MCF 10A (cell line): Measurements from ENCODE around the gene PTPRM. TPM values are rescaled to one million over a fixed set of nuclear protein-coding genes. Genes with fewer than 3 reads are reported as not detected.

Source experiments
- BruUV-seq: library from RNA; stranded (reverse); fragments of 400-500 nt; replicated peaks from 2 replicates; lab custom pipeline; 2021; lab: Mats Ljungman, UMichigan
- CTCF ChIA-PET: fragments of 300-600 bp; sonication (Branson Sonifier 250); formaldehyde crosslinking; extraction: SDS; loops from one replicate; lab custom pipeline; 2021; ENCODE audit warnings: antibody characterized with exemption, inconsistent platforms; lab: Yijun Ruan, JAX
- POLR2A ChIA-PET: fragments of 300-600, 350-650 bp; sonication (Branson Sonifier 250); formaldehyde crosslinking; extraction: SDS; loops from one replicate; lab custom pipeline; 2020; ENCODE audit warnings: antibody characterized with exemption, inconsistent platforms; lab: Yijun Ruan, JAX
- DNase-seq: peaks from one replicate; pipeline ENCODE4 v3.0.0-alpha.2; 2018; ENCODE audit not compliant: unreplicated experiment
- H3K27ac Mint-ChIP-seq: one replicate; pipeline ENCODE4 v1.8.0; 2022; ENCODE audit warnings: mild to moderate bottlenecking, low read depth, mixed read lengths; ENCODE audit not compliant: unreplicated experiment
- H3K27me3 Mint-ChIP-seq: one replicate; pipeline ENCODE4 v1.8.0; 2022; ENCODE audit warnings: mixed read lengths; ENCODE audit not compliant: insufficient read depth, unreplicated experiment
- H3K36me3 Mint-ChIP-seq: one replicate; pipeline ENCODE4 v1.8.0; 2022; ENCODE audit warnings: mild to moderate bottlenecking, moderate library complexity, mixed read lengths; ENCODE audit not compliant: insufficient read depth, unreplicated experiment
- H3K4me1 Mint-ChIP-seq: one replicate; pipeline ENCODE4 v1.8.0; 2022; ENCODE audit warnings: mixed read lengths; ENCODE audit not compliant: insufficient read depth, unreplicated experiment
- H3K4me3 Mint-ChIP-seq: one replicate; pipeline ENCODE4 v1.8.0; 2022; ENCODE audit warnings: mild to moderate bottlenecking, moderate library complexity, mixed read lengths; ENCODE audit not compliant: unreplicated experiment
- H3K9me3 Mint-ChIP-seq: one replicate; pipeline ENCODE4 v1.8.0; 2022; ENCODE audit warnings: mixed read lengths; ENCODE audit not compliant: unreplicated experiment
- CTCF ChIP-seq: fragments of 200-600 bp; IDR thresholded peaks from one replicate; pipeline ENCODE4 v1.8.0; 2022; ENCODE audit warnings: antibody characterized with exemption, mild to moderate bottlenecking; ENCODE audit not compliant: unreplicated experiment
- intact Hi-C: fragments of 100-400 bp; cut with micrococcal nuclease; formaldehyde crosslinking; loops from 2 replicates; pipeline ENCODE4 v1.14.1; 2022
- total RNA-seq: library from RNA; stranded (reverse); gene quantifications from 2 replicates; pipeline ENCODE4 v1.2.3, GENCODE V29; 2022

Gene PTPRM
- total RNA-seq, 1 experiment from 2014 or later = 82.8 TPM

GRCh38 chr18:8380926-8381325 is 813.8 kb downstream of the PTPRM start:
- intact Hi-C loops = no loop called here
- H3K27me3 Mint-ChIP-seq = no peaks in the 10 kb centered on the region
- CTCF ChIA-PET = interaction anchor here (0.7 to 2.1 kb wide), 2 partner anchors 8 to 92 kb away, joined by 4 to 9 read pairs; no protein-coding TSS in a partner anchor
- no peaks in the 10 kb centered on the region for H3K9me3 Mint-ChIP-seq
- no peak for DNase-seq
- H3K27ac Mint-ChIP-seq = no peak overlapping the region
- TF ChIP-seq CTCF = no peak
- peaks cover 55% of the 10 kb centered on the region for H3K36me3 Mint-ChIP-seq
- no peak overlapping the region for H3K4me3 Mint-ChIP-seq
- POLR2A ChIA-PET = no interaction called here
- no peaks in the 10 kb centered on the region for H3K4me1 Mint-ChIP-seq
- no TSS peak for BruUV-seq

- POLR2A ChIA-PET = interaction anchor here (0.6 kb wide), 1 partner anchor 65 kb away, joined by 3 read pairs; no protein-coding TSS in a partner anchor
These were observed 814.8 kb downstream of the PTPRM start for GRCh38 chr18:8381821-8382459.

GRCh38 chr18:8385400-8385799 is 818.3 kb downstream of the PTPRM start:
- H3K4me3 Mint-ChIP-seq = no peak overlapping the region
- no peak for TF ChIP-seq CTCF
- no peaks in the 10 kb centered on the region for H3K4me1 Mint-ChIP-seq
- H3K36me3 Mint-ChIP-seq = peaks cover 74% of the 10 kb centered on the region
- CTCF ChIA-PET = interaction anchor here (0.5 to 1.0 kb wide), 3 partner anchors 388 to 1160 kb away, joined by 3 read pairs; no protein-coding TSS in a partner anchor
- no peaks in the 10 kb centered on the region for H3K27me3 Mint-ChIP-seq
- intact Hi-C loops = loop anchor here (5.0 kb wide), 1 partner anchor 513 kb away; no protein-coding TSS in a partner anchor
- no TSS peak for BruUV-seq
- H3K9me3 Mint-ChIP-seq = no peaks in the 10 kb centered on the region
- POLR2A ChIA-PET = no interaction called here
- DNase-seq = no peak
- H3K27ac Mint-ChIP-seq = no peak overlapping the region

More at GRCh38 chr18:8381821-8382459, 814.8 kb downstream of the PTPRM start:
- Mint-ChIP-seq H3K27me3 (no peaks in the 10 kb centered on the region), H3K36me3 (peaks cover 65% of the 10 kb centered on the region), H3K9me3 (no peaks in the 10 kb centered on the region), H3K27ac (no peak overlapping the region), H3K4me1 (no peaks in the 10 kb centered on the region), H3K4me3 (no peak overlapping the region)
- CTCF ChIA-PET = interaction anchor here (0.5 to 2.1 kb wide), 5 partner anchors 7 to 658 kb away, joined by 3 to 9 read pairs (median 3); no protein-coding TSS in a partner anchor
- BruUV-seq = no TSS peak
- no peak for TF ChIP-seq CTCF
- DNase-seq = no peak
- intact Hi-C loops = no loop called here

- H3K27ac Mint-ChIP-seq = no peak overlapping the region
- no peaks in the 10 kb centered on the region for H3K4me1 Mint-ChIP-seq
- ChIA-PET CTCF (interaction anchor here (0.5 to 1.1 kb wide), 3 partner anchors 12 to 513 kb away, joined by 3 read pairs; no protein-coding TSS in a partner anchor), POLR2A (interaction anchor here (0.6 to 0.7 kb wide), 2 partner anchors 726 to 1115 kb away, joined by 4 read pairs; no protein-coding TSS in a partner anchor)
- BruUV-seq = no TSS peak
- TF ChIP-seq CTCF = no peak
- H3K9me3 Mint-ChIP-seq = no peaks in the 10 kb centered on the region
- DNase-seq = no peak
- peaks cover 71% of the 10 kb centered on the region for H3K36me3 Mint-ChIP-seq
- H3K27me3 Mint-ChIP-seq = no peaks in the 10 kb centered on the region
- no peak overlapping the region for H3K4me3 Mint-ChIP-seq
- intact Hi-C loops = loop anchor here (5.0 kb wide), 1 partner anchor 515 kb away; no protein-coding TSS in a partner anchor
These were observed 819.7 kb downstream of the PTPRM start for GRCh38 chr18:8386669-8387380.
